ENCODE measurements around the gene C19orf12.

C19orf12 gene

DNA sequence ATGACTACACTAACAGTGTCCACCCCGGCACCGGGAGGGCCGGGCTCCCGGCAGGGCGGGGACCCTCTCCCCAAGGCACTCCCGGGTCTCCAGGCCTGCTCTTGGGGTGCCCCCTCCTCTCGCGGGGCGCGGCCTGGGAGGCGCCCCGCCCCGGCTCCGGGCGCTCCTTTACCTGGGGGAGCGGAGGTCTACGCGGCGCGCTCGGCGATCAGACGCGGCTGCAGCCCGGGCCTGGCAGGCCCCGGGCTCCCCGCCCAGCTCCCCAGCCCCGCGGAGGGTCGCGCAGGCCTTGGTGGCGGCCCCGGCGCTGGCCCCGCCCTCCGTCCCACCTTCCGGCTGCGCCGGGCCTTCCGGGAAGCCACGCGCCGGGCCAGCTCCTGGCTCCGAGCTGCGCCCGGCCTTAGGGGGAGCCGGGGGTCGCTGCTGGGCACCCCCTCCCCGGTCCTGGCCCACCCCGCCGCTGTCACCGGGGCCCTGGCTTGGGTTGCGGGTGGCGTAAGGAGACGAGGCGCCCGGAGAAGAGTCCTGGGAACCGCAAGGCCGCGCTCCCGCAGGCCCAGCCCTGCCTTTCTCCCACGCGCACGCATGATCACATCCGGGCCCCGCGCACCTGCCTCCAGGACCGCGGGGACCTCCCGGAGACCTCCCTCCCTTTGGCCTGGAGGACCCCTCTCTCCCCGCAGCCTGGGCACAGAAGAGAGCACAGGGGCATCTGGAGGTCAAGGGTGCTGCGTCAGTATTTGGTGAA is at the start of gene C19orf12:
Gene C19orf12, minus strand, starts transcription at position 309 of the 748 bp plus-strand sequence. CDS start 6,848 bp downstream, outside the sequence.
- Mint-ChIP-seq H3K9me3 (no peaks in the 10 kb centered on the region), H3K27ac (peak within 1 kb of the TSS; percentile 95), H3K4me3 (peak within 1 kb of the TSS; percentile 92), H3K4me1 (peaks cover 31% of the 10 kb centered on the region), H3K27me3 (no peaks in the 10 kb centered on the region), H3K36me3 (no peaks in the 10 kb centered on the region)
- DNase-seq (ENCODE audit: low spot score in 2 of 2): peak; percentile 32 to 64
- ATAC-seq (ENCODE audit: low read depth): peak; percentile 62

DNA sequence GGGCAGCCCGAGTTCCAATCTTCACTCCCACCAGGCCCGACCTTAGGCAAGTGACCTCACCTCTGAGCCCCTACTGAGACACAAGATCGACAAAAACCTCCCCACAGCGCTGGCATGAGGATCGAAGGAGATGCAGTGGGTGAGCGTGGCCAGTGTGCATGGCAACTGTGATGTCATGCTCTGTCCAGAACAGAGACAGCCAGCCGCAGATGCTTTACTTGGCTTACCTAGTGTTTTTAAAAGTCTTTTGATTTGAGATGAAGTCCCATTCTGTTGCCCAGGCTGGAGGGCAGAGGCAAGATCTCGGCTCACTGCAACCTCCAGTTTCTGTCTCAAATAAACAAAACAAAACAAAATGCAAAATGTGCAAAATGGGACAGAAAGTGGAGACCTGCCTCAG is 49.3 kb upstream of the C19orf12 start:
- no peak overlapping the region for H3K4me3 Mint-ChIP-seq
- no peaks in the 10 kb centered on the region for H3K36me3 Mint-ChIP-seq
- H3K27ac Mint-ChIP-seq: no peak overlapping the region
- H3K4me1 Mint-ChIP-seq: peaks cover 2% of the 10 kb centered on the region
- no peak for ATAC-seq (ENCODE audit: low read depth)
- peaks cover 5% of the 10 kb centered on the region for H3K27me3 Mint-ChIP-seq
- no peaks in the 10 kb centered on the region for H3K9me3 Mint-ChIP-seq
- no peak for DNase-seq (ENCODE audit: low spot score in 2 of 2)

DNA sequence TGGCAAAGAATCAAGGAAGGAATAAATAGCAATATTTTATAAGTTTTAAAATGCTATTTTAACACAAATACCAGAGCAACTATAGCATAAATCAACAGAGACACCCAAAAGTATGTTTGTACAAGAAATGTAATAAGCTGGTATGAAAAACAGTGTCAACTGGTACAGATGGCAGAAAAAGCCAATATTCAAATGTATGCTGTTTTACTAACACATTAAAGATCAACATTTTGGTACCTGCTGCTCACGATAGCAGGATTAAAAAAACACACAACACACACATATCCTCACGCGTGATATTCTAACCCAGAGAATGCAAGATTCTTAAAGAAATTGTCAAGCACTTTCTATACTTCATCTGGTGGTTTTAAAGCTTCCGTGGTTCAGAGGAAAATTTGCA is 48.1 kb upstream of the C19orf12 start:
- Mint-ChIP-seq H3K4me1 (peaks cover 2% of the 10 kb centered on the region), H3K9me3 (no peaks in the 10 kb centered on the region), H3K36me3 (no peaks in the 10 kb centered on the region), H3K27ac (no peak overlapping the region), H3K4me3 (no peak overlapping the region), H3K27me3 (peaks cover 3% of the 10 kb centered on the region)
- no peak for DNase-seq (ENCODE audit: low spot score in 2 of 2)
- ATAC-seq (ENCODE audit: low read depth): no peak

DNA sequence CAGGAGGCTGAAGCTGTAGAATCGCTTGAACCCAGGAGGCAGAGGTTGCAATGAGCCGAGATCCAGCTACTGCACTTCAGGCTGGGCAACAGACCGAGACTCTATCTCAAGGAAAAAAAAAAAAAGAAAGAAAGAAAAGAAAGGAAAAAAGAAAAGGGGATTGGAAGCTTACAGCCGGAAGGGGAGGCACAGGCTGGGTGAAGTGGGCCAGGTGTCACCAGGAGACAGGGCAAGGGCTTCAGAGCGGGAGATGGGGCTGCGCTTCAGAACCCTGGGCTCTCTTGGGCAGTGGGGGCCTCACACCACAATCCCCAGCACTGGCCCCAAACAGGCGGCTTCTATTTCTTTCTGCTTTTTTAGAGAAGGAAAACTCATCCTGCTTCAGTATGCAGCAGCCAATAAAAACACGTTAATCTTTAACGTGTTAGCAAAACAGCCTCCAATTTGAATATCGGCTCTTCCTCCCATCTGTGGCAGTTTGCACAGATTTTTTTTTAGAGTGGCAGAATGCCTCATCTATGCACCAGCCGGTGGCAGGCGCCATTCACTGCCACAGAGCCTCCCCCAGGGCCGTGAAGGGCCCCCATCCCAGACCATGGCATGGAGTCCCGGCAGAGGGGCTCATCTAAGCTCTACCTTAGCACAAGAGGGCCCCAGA is 46.6 kb upstream of the C19orf12 start:
- Mint-ChIP-seq H3K27me3 (peaks cover 3% of the 10 kb centered on the region), H3K4me1 (peaks cover 2% of the 10 kb centered on the region), H3K27ac (no peak overlapping the region), H3K9me3 (no peaks in the 10 kb centered on the region), H3K36me3 (no peaks in the 10 kb centered on the region), H3K4me3 (no peak overlapping the region)
- DNase-seq (ENCODE audit: low spot score in 2 of 2) (no peak), ATAC-seq (ENCODE audit: low read depth) (no peak)

DNA sequence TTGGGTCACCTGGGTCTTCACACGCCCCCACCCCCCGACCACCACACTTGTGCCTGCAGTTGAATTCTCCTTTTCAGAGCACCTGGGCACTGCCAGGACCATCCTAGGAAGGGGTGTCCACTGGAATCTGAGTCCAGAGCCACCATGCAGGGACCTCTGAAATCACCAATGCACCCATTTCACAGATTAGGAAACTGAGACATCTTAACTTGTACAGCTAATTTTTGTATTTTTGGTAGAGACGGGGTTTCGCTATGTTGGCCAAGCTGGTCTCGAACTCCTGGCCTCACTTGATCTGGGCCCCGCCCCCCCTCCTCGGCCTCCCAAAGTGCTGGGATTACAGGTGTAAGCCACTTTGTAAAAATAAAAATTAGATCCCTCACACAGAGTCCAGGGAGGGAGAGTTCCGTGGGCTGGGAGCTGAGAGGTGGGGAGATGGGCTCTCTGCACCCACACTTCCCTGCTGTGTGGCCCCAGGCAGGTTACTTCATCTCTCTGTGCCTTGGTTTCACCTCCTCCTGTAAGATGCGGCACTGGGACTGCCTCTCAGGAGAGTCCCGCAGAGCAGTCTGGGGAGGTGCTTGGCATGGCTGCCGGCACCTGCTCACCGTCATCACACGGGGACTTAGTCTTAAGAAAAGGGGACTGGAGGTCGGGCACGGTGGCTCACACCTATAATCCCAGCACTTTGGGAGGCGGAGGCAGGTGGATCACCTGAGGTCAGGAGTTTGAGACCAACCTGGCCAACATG is 45.9 kb upstream of the C19orf12 start:
- Mint-ChIP-seq H3K4me3 (no peak overlapping the region), H3K27me3 (peaks cover 3% of the 10 kb centered on the region), H3K36me3 (no peaks in the 10 kb centered on the region), H3K27ac (no peak overlapping the region), H3K9me3 (no peaks in the 10 kb centered on the region), H3K4me1 (peaks cover 2% of the 10 kb centered on the region)
- DNase-seq (ENCODE audit: low spot score in 2 of 2) (no peak), ATAC-seq (ENCODE audit: low read depth) (no peak)

DNA sequence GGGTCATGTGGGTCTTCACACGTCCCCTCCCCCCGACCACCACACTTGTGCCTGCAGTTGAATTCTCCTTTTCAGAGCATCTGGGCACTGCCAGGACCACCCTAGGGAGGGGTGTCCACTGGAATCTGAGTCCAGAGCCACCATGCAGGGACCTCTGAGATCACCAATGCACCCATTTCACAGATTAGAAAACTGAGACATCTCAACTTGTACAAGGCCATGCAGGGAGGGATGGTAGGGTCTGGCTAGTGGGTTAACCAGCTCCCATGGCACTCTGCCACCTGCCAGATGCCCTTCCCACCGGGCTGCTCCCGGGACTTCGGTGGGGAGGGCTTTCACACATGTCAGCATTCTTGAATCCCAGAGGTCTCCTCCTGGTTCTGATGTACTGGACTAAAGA is 44.3 kb upstream of the C19orf12 start:
- DNase-seq (ENCODE audit: low spot score in 2 of 2): no peak
- Mint-ChIP-seq H3K27ac (no peak overlapping the region), H3K9me3 (no peaks in the 10 kb centered on the region), H3K4me1 (peaks cover 2% of the 10 kb centered on the region), H3K36me3 (no peaks in the 10 kb centered on the region), H3K27me3 (peaks cover 2% of the 10 kb centered on the region), H3K4me3 (no peak overlapping the region)
- ATAC-seq (ENCODE audit: low read depth): no peak

DNA sequence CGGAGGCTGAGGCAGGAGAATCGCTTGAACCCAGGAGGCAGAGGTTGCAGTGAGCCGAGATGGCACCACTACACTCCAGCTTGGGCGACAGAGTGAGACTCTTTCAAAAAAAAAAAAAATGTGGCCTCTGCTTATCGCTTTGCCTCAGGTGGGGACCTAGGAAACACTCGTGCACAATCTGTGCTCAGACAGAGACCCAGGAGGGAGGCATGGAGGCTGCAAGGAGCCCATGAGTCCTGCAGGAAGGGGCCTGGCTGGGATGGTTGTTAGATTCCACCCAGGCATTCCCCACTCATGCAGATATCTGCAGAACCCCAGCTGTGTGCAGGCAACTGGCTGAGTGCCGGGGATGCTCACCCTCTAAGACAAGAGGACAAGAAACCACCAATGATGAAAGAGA is 43.8 kb upstream of the C19orf12 start:
- no peaks in the 10 kb centered on the region for H3K9me3 Mint-ChIP-seq
- H3K27ac Mint-ChIP-seq: no peak overlapping the region
- no peak overlapping the region for H3K4me3 Mint-ChIP-seq
- ATAC-seq (ENCODE audit: low read depth): no peak
- no peaks in the 10 kb centered on the region for H3K36me3 Mint-ChIP-seq
- DNase-seq (ENCODE audit: low spot score in 2 of 2): no peak
- H3K27me3 Mint-ChIP-seq: no peaks in the 10 kb centered on the region
- peaks cover 2% of the 10 kb centered on the region for H3K4me1 Mint-ChIP-seq

DNA sequence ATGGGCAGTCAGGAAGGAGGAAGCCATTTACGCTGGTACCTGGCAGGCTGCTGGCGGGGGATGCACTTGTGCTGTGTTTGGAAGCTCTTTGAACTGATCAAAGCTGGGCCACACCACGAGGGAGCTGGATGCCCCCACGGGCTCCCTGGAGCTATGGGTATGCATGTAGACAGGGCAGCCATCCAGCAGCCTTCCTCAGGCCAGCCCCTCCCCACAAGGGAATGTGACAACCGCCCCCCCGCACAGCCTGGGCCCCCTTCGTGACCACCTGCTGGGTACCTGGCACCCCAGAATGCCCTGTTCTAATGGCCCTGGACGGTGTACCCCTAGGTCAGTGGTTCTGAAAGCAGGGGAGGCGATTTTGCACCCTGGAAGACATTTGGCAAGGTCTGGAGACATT is 42.5 kb upstream of the C19orf12 start:
- no peak overlapping the region for H3K4me3 Mint-ChIP-seq
- H3K36me3 Mint-ChIP-seq: no peaks in the 10 kb centered on the region
- no peaks in the 10 kb centered on the region for H3K9me3 Mint-ChIP-seq
- DNase-seq (ENCODE audit: low spot score in 2 of 2): no peak
- ATAC-seq (ENCODE audit: low read depth): no peak
- H3K27ac Mint-ChIP-seq: no peak overlapping the region
- peaks cover 2% of the 10 kb centered on the region for H3K4me1 Mint-ChIP-seq
- H3K27me3 Mint-ChIP-seq: no peaks in the 10 kb centered on the region

DNA sequence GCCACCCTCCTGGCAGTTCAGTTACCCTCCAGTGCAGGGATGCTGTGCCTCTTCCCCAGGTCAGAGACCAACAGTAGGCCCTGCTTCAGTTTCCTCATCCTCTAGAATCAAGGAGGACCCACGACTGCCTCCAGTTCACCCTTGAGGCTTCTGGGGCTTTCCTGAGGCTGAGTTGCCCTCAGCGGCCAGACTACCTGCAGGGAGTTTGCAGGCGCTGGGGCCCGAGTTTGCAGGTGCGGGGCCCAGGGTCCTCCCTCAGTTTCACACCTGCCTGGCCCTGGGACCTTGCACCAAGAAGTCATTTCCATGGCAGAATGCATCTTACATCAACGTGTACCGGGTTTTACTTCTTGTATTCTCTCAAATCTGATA is 38.9 kb upstream of the C19orf12 start:
- Mint-ChIP-seq H3K4me3 (no peak overlapping the region), H3K9me3 (no peaks in the 10 kb centered on the region), H3K27ac (no peak overlapping the region), H3K4me1 (no peaks in the 10 kb centered on the region), H3K27me3 (peaks cover 5% of the 10 kb centered on the region), H3K36me3 (no peaks in the 10 kb centered on the region)
- DNase-seq (ENCODE audit: low spot score in 2 of 2): no peak
- ATAC-seq (ENCODE audit: low read depth): no peak

DNA sequence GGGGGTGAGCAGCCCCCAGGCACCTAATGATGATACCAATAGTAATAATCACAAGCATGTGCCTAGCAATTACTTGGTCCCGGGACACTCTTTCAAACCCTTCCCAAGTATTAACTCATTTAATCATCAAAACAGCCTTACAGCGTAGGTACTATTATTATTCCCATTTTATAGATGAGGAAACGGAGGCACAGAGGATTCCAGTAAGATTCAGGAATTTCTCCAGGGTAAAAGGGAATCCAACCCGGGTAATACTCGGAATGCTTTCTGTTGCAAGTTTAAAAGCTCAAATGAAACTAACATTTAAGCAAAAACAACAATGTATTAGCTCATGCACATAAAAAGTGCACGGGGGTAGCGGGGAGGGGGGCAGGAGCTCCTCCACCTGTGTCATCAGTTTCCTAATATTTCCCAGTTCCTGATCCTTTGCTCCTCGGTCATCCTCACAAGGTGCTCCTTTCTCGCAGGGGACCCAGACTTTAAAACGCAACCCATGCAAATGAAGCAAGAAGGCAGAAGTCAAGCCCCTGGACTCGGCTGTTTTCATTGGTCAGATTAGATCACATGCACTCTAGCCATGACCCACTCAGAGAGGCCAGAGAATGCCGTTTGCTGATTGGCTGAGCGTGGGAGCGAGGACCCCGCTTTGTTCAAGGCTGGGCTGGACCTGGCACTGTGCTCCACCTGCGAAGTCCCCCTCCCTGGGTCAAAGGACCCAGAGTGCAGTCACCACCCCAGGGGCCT is 38.3 kb upstream of the C19orf12 start:
- Mint-ChIP-seq H3K27me3 (peaks cover 5% of the 10 kb centered on the region), H3K4me3 (no peak overlapping the region)

DNA sequence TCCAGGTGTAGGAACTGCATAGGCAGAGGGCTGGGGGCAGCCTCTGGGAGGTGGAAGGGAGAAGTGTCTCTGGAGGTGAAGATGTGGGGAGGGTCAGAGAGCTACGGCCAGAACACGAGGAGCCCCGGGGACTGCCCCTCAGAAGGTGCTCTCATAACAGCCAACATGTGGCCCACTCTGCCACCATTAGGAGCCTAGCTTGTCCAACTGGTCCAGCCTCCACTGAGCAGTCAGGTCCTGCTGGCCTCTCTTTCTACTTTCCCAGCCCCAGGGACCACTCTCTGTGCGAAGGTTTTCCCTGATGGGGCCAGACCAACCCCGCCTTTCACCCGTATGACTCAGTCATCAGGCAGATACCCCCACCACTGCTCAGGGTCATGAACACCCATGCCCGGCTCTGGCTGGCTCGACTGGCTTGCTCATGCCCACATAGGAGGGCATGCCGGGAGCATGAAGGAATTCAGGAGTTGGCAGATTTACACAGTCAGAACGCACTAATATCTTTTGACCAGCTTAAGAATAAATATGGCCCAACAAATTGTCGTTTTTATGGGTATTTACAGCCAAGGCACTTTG is 37.5 kb upstream of the C19orf12 start:
- ATAC-seq (ENCODE audit: low read depth): no peak
- Mint-ChIP-seq H3K9me3 (no peaks in the 10 kb centered on the region), H3K36me3 (no peaks in the 10 kb centered on the region), H3K27ac (no peak overlapping the region), H3K4me3 (no peak overlapping the region), H3K27me3 (peaks cover 8% of the 10 kb centered on the region), H3K4me1 (no peaks in the 10 kb centered on the region)
- no peak for DNase-seq (ENCODE audit: low spot score in 2 of 2)

More for the DNA sequence above, 38.3 kb upstream of the C19orf12 start:
- Mint-ChIP-seq H3K27ac (no peak overlapping the region), H3K9me3 (no peaks in the 10 kb centered on the region), H3K4me1 (no peaks in the 10 kb centered on the region), H3K36me3 (no peaks in the 10 kb centered on the region)
- ATAC-seq (ENCODE audit: low read depth) (no peak), DNase-seq (ENCODE audit: low spot score in 2 of 2) (no peak)

DNA sequence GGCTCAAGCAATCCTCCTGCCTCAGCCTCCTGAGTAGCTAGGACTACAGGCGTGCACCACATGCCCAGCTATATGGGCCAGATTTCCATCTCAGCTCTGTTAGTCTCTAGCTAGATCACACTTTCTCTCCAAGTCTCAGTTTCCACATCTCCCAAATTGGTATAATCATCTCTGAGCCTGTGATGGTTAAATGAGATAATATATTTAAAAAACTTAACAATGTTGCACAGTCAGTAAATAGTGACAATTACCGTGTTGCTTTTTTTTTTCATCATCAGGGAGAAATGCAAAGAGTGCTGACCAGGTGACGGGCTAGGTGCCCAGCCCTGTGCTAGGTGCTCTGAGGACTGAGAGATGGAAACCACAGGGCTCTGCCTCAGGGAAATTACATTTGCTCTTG is 36.9 kb upstream of the C19orf12 start:
- Mint-ChIP-seq H3K36me3 (no peaks in the 10 kb centered on the region), H3K27me3 (peaks cover 8% of the 10 kb centered on the region), H3K9me3 (no peaks in the 10 kb centered on the region), H3K4me1 (no peaks in the 10 kb centered on the region), H3K27ac (no peak overlapping the region), H3K4me3 (no peak overlapping the region)
- DNase-seq (ENCODE audit: low spot score in 2 of 2) (no peak), ATAC-seq (ENCODE audit: low read depth) (no peak)

DNA sequence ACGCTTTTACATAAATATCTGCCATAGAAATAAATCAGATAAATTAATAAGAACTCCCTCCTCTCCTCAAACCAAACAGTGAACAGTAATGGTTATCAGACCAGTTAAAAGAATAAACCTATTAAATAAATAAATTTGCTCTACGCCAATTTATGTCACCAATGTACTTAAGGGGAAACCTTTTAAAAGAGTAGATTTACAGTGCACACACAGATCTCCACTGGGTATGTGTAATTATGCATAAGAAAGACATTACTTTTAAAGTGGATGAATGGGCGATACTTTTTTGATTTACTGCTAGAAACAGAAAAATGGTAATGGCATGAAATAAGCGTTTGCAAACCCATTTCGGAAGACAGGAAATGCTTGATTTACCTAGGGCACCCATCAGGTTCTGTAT is 34.9 kb upstream of the C19orf12 start:
- ATAC-seq (ENCODE audit: low read depth) (no peak), DNase-seq (ENCODE audit: low spot score in 2 of 2) (no peak)
- peaks cover 10% of the 10 kb centered on the region for H3K27me3 Mint-ChIP-seq
- no peaks in the 10 kb centered on the region for H3K9me3 Mint-ChIP-seq
- H3K4me1 Mint-ChIP-seq: no peaks in the 10 kb centered on the region
- no peak overlapping the region for H3K4me3 Mint-ChIP-seq
- no peak overlapping the region for H3K27ac Mint-ChIP-seq
- H3K36me3 Mint-ChIP-seq: no peaks in the 10 kb centered on the region

All from memory B cell (primary cell).